WTC11 (cell line): Measurements from ENCODE around the gene EXOC1L. TPM values are rescaled to one million over a fixed set of nuclear protein-coding genes. Genes with fewer than 3 reads are reported as not detected.

Experiments
- ATAC-seq: fragments of 200-7000 bp; cut with Tn5 transposase; 2 replicates; pipeline ENCODE4 v1.10.0; 2021; ENCODE audit warnings: mild to moderate bottlenecking, moderate library complexity
- CTCF ChIA-PET: fragments of 300-600 bp; sonication (Branson Sonifier 250); formaldehyde crosslinking; loops from one replicate; lab custom pipeline; 2021; ENCODE audit warnings: antibody characterized with exemption; lab: Charles Lee
- POLR2A ChIA-PET: fragments of 350-600 bp; sonication (Branson Sonifier 250); formaldehyde crosslinking; loops from one replicate; lab custom pipeline; 2021; ENCODE audit warnings: antibody characterized with exemption; lab: Charles Lee
- DNase-seq: peaks from one replicate; pipeline ENCODE4 v3.0.0; 2021; ENCODE audit warnings: low spot score
- H3K27ac Mint-ChIP-seq: 2 replicates; pipeline ENCODE4 v1.8.0; 2021; ENCODE audit warnings: mixed read lengths
- H3K27me3 Mint-ChIP-seq: 2 replicates; pipeline ENCODE4 v1.8.0; 2021; ENCODE audit warnings: low read depth, mild to moderate bottlenecking, moderate library complexity, mixed read lengths
- H3K36me3 Mint-ChIP-seq: 2 replicates; pipeline ENCODE4 v1.8.0; 2021; ENCODE audit warnings: mixed read lengths
- H3K4me1 Mint-ChIP-seq: 2 replicates; pipeline ENCODE4 v1.8.0; 2022; ENCODE audit warnings: mixed read lengths
- H3K4me3 Mint-ChIP-seq: 2 replicates; pipeline ENCODE4 v1.8.0; 2021; ENCODE audit warnings: mild to moderate bottlenecking, moderate library complexity, mixed read lengths
- H3K9me3 Mint-ChIP-seq: 2 replicates; pipeline ENCODE4 v1.8.0; 2021; ENCODE audit warnings: mixed read lengths
- ATF1 ChIP-seq: sonication (generic); formaldehyde crosslinking; IDR thresholded peaks from 2 replicates; pipeline ENCODE4 v1.8.1; 2023; ENCODE audit warnings: mild to moderate bottlenecking, moderate library complexity, missing genetic modification reagents
- ESRRA ChIP-seq: sonication (generic); formaldehyde crosslinking; IDR thresholded peaks from 2 replicates; pipeline ENCODE4 v1.8.1; 2022; ENCODE audit warnings: mild to moderate bottlenecking, missing genetic modification reagents, borderline replicate concordance
- NFE2L1 ChIP-seq: sonication (generic); formaldehyde crosslinking; IDR thresholded peaks from 2 replicates; pipeline ENCODE4 v1.8.1; 2023; ENCODE audit warnings: missing genetic modification reagents
- SP1 ChIP-seq: sonication (generic); formaldehyde crosslinking; conservative IDR thresholded peaks from 2 replicates; pipeline ENCODE4 v1.8.1; 2022; ENCODE audit warnings: missing genetic modification reagents
- ZNF121 ChIP-seq: sonication (generic); formaldehyde crosslinking; IDR thresholded peaks from 2 replicates; pipeline ENCODE4 v1.8.0; 2023; ENCODE audit warnings: missing genetic modification reagents
- ZNF423 ChIP-seq: fragments of 250-450 bp; sonication (Bioruptor Pico); IDR thresholded peaks from 2 replicates; pipeline ENCODE4 v2.1.2; 2022; ENCODE audit warnings: mild to moderate bottlenecking, moderate library complexity
- total RNA-seq: library from RNA; stranded (reverse); gene quantifications from 3 replicates; pipeline ENCODE4 v1.2.3, GENCODE V29; 2021
- TF ChIP-seq, protein P1 (sequence below): sonication (generic); formaldehyde crosslinking; IDR thresholded peaks from 2 replicates; pipeline ENCODE4 v1.8.0; 2023; ENCODE audit warnings: mild to moderate bottlenecking, missing genetic modification reagents
- TF ChIP-seq, protein P2 (sequence below): sonication (generic); formaldehyde crosslinking; conservative IDR thresholded peaks from 2 replicates; pipeline ENCODE4 v1.8.1; 2023; ENCODE audit warnings: mild to moderate bottlenecking, low read depth, missing genetic modification reagents, moderate library complexity
- TF ChIP-seq, protein P3 (sequence below): sonication (generic); formaldehyde crosslinking; IDR thresholded peaks from 2 replicates; pipeline ENCODE4 v1.8.1; 2022; ENCODE audit warnings: missing genetic modification reagents, borderline replicate concordance
- TF ChIP-seq, protein P4 (sequence below): sonication (generic); formaldehyde crosslinking; IDR thresholded peaks from 2 replicates; pipeline ENCODE4 v1.8.0; 2022; ENCODE audit warnings: mild to moderate bottlenecking, missing genetic modification reagents
- TF ChIP-seq, protein P5 (sequence below): sonication (generic); formaldehyde crosslinking; IDR thresholded peaks from 2 replicates; pipeline ENCODE4 v1.8.0; 2023; ENCODE audit warnings: missing genetic modification reagents, mild to moderate bottlenecking, borderline replicate concordance
- TF ChIP-seq, protein P6 (sequence below): fragments of 250-450 bp; sonication (Bioruptor Pico); IDR thresholded peaks from 2 replicates; pipeline ENCODE4 v2.1.2; 2022; ENCODE audit warnings: mild to moderate bottlenecking, moderate library complexity
- TF ChIP-seq, protein P7 (sequence below): sonication (generic); formaldehyde crosslinking; IDR thresholded peaks from 2 replicates; pipeline ENCODE4 v1.8.1; 2022; ENCODE audit warnings: low read depth, mild to moderate bottlenecking, moderate library complexity, missing genetic modification reagents, borderline replicate concordance
- TF ChIP-seq, protein P8 (sequence below): sonication (generic); formaldehyde crosslinking; IDR thresholded peaks from 2 replicates; pipeline ENCODE4 v1.8.1; 2023; ENCODE audit warnings: mild to moderate bottlenecking, moderate library complexity, missing genetic modification reagents

The EXOC1L gene
- total RNA-seq, 1 experiment from 2014 or later: not detected

DNA sequence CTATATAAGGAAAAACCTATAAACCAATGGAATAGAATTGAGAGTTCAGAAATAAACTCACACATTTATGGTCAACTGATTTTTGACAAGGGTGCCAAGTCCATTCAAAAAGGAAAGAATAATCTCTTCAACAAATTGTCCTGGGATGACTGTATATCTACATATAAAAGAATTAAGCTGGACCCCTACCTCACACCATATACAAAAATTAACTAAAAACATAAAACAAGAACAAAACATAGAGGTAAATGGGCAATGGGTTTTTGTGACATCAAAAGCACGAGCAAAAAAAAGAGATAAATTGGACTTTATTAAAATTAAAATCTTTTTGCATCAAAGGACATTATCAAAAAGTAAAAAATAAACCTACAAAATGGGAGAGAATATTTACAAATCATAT lies 18.3 kb downstream of the EXOC1L start (continued):
- TF ChIP-seq, protein P1, sequence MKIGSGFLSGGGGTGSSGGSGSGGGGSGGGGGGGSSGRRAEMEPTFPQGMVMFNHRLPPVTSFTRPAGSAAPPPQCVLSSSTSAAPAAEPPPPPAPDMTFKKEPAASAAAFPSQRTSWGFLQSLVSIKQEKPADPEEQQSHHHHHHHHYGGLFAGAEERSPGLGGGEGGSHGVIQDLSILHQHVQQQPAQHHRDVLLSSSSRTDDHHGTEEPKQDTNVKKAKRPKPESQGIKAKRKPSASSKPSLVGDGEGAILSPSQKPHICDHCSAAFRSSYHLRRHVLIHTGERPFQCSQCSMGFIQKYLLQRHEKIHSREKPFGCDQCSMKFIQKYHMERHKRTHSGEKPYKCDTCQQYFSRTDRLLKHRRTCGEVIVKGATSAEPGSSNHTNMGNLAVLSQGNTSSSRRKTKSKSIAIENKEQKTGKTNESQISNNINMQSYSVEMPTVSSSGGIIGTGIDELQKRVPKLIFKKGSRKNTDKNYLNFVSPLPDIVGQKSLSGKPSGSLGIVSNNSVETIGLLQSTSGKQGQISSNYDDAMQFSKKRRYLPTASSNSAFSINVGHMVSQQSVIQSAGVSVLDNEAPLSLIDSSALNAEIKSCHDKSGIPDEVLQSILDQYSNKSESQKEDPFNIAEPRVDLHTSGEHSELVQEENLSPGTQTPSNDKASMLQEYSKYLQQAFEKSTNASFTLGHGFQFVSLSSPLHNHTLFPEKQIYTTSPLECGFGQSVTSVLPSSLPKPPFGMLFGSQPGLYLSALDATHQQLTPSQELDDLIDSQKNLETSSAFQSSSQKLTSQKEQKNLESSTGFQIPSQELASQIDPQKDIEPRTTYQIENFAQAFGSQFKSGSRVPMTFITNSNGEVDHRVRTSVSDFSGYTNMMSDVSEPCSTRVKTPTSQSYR (CRISPR knock-in tag): no peak
- TF ChIP-seq, protein P2, sequence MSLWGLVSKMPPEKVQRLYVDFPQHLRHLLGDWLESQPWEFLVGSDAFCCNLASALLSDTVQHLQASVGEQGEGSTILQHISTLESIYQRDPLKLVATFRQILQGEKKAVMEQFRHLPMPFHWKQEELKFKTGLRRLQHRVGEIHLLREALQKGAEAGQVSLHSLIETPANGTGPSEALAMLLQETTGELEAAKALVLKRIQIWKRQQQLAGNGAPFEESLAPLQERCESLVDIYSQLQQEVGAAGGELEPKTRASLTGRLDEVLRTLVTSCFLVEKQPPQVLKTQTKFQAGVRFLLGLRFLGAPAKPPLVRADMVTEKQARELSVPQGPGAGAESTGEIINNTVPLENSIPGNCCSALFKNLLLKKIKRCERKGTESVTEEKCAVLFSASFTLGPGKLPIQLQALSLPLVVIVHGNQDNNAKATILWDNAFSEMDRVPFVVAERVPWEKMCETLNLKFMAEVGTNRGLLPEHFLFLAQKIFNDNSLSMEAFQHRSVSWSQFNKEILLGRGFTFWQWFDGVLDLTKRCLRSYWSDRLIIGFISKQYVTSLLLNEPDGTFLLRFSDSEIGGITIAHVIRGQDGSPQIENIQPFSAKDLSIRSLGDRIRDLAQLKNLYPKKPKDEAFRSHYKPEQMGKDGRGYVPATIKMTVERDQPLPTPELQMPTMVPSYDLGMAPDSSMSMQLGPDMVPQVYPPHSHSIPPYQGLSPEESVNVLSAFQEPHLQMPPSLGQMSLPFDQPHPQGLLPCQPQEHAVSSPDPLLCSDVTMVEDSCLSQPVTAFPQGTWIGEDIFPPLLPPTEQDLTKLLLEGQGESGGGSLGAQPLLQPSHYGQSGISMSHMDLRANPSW (CRISPR knock-in tag): no peak
- TF ChIP-seq ZNF423 (no peak), ZNF121 (no peak)
- TF ChIP-seq, protein P3, sequence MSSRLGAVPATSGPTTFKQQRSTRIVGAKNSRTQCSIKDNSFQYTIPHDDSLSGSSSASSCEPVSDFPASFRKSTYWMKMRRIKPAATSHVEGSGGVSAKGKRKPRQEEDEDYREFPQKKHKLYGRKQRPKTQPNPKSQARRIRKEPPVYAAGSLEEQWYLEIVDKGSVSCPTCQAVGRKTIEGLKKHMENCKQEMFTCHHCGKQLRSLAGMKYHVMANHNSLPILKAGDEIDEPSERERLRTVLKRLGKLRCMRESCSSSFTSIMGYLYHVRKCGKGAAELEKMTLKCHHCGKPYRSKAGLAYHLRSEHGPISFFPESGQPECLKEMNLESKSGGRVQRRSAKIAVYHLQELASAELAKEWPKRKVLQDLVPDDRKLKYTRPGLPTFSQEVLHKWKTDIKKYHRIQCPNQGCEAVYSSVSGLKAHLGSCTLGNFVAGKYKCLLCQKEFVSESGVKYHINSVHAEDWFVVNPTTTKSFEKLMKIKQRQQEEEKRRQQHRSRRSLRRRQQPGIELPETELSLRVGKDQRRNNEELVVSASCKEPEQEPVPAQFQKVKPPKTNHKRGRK (CRISPR knock-in tag): no peak
- TF ChIP-seq, protein P4, sequence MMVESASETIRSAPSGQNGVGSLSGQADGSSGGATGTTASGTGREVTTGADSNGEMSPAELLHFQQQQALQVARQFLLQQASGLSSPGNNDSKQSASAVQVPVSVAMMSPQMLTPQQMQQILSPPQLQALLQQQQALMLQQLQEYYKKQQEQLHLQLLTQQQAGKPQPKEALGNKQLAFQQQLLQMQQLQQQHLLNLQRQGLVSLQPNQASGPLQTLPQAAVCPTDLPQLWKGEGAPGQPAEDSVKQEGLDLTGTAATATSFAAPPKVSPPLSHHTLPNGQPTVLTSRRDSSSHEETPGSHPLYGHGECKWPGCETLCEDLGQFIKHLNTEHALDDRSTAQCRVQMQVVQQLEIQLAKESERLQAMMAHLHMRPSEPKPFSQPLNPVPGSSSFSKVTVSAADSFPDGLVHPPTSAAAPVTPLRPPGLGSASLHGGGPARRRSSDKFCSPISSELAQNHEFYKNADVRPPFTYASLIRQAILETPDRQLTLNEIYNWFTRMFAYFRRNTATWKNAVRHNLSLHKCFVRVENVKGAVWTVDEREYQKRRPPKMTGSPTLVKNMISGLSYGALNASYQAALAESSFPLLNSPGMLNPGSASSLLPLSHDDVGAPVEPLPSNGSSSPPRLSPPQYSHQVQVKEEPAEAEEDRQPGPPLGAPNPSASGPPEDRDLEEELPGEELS: no peak
- TF ChIP-seq, protein P5, sequence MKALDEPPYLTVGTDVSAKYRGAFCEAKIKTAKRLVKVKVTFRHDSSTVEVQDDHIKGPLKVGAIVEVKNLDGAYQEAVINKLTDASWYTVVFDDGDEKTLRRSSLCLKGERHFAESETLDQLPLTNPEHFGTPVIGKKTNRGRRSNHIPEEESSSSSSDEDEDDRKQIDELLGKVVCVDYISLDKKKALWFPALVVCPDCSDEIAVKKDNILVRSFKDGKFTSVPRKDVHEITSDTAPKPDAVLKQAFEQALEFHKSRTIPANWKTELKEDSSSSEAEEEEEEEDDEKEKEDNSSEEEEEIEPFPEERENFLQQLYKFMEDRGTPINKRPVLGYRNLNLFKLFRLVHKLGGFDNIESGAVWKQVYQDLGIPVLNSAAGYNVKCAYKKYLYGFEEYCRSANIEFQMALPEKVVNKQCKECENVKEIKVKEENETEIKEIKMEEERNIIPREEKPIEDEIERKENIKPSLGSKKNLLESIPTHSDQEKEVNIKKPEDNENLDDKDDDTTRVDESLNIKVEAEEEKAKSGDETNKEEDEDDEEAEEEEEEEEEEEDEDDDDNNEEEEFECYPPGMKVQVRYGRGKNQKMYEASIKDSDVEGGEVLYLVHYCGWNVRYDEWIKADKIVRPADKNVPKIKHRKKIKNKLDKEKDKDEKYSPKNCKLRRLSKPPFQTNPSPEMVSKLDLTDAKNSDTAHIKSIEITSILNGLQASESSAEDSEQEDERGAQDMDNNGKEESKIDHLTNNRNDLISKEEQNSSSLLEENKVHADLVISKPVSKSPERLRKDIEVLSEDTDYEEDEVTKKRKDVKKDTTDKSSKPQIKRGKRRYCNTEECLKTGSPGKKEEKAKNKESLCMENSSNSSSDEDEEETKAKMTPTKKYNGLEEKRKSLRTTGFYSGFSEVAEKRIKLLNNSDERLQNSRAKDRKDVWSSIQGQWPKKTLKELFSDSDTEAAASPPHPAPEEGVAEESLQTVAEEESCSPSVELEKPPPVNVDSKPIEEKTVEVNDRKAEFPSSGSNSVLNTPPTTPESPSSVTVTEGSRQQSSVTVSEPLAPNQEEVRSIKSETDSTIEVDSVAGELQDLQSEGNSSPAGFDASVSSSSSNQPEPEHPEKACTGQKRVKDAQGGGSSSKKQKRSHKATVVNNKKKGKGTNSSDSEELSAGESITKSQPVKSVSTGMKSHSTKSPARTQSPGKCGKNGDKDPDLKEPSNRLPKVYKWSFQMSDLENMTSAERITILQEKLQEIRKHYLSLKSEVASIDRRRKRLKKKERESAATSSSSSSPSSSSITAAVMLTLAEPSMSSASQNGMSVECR (CRISPR knock-in tag): no peak

DNA sequence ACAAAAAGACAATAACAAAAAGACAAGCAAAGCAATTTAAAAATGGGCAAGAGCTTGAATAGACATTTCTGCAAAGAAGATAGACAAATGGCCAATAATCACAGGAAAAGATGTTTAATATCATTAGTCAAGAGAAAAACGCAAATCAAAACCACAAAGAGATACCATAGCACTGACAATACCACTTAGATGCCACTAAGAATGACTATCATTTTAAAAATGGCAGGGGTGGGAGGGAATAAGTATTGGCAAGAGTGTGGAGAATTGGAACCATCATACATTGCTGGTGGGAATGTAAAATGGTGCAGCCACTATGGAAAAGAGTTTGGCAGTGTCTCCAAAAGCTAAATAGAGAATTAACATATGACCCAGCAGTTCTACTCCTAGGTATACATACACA lies 18.8 kb downstream of the EXOC1L start:
- no peak overlapping the region for H3K4me3 Mint-ChIP-seq
- ChIA-PET CTCF (no interaction called here), POLR2A (no interaction called here)
- H3K4me1 Mint-ChIP-seq: peaks cover 11% of the 10 kb centered on the region
- no peak overlapping the region for H3K27ac Mint-ChIP-seq
- peaks cover 8% of the 10 kb centered on the region; the same call in 1 of the 2 replicates for H3K36me3 Mint-ChIP-seq
- H3K9me3 Mint-ChIP-seq: peaks cover 33% of the 10 kb centered on the region
- DNase-seq: no peak
- H3K27me3 Mint-ChIP-seq: no peaks in the 10 kb centered on the region
- ATAC-seq: no peak
- TF ChIP-seq, protein P6, sequence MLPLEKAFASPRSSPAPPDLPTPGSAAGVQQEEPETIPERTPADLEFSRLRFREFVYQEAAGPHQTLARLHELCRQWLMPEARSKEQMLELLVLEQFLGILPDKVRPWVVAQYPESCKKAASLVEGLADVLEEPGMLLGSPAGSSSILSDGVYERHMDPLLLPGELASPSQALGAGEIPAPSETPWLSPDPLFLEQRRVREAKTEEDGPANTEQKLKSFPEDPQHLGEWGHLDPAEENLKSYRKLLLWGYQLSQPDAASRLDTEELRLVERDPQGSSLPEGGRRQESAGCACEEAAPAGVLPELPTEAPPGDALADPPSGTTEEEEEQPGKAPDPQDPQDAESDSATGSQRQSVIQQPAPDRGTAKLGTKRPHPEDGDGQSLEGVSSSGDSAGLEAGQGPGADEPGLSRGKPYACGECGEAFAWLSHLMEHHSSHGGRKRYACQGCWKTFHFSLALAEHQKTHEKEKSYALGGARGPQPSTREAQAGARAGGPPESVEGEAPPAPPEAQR (CRISPR knock-in tag): no peak
- TF ChIP-seq, protein P3 (CRISPR knock-in tag): no peak
- no peak for TF ChIP-seq SP1 (CRISPR knock-in tag)
- TF ChIP-seq NFE2L1 (CRISPR knock-in tag): no peak
- TF ChIP-seq, protein P7, sequence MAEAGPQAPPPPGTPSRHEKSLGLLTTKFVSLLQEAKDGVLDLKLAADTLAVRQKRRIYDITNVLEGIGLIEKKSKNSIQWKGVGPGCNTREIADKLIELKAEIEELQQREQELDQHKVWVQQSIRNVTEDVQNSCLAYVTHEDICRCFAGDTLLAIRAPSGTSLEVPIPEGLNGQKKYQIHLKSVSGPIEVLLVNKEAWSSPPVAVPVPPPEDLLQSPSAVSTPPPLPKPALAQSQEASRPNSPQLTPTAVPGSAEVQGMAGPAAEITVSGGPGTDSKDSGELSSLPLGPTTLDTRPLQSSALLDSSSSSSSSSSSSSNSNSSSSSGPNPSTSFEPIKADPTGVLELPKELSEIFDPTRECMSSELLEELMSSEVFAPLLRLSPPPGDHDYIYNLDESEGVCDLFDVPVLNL (CRISPR knock-in tag): no peak
- TF ChIP-seq, protein P8, sequence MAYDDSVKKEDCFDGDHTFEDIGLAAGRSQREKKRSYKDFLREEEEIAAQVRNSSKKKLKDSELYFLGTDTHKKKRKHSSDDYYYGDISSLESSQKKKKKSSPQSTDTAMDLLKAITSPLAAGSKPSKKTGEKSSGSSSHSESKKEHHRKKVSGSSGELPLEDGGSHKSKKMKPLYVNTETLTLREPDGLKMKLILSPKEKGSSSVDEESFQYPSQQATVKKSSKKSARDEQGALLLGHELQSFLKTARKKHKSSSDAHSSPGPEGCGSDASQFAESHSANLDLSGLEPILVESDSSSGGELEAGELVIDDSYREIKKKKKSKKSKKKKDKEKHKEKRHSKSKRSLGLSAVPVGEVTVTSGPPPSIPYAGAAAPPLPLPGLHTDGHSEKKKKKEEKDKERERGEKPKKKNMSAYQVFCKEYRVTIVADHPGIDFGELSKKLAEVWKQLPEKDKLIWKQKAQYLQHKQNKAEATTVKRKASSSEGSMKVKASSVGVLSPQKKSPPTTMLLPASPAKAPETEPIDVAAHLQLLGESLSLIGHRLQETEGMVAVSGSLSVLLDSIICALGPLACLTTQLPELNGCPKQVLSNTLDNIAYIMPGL (CRISPR knock-in tag): no peak
- no peak for TF ChIP-seq ATF1 (CRISPR knock-in tag)
- TF ChIP-seq ESRRA (CRISPR knock-in tag): no peak
